Measurements from ENCODE around the gene HSDL1. TPM values are rescaled to one million over a fixed set of nuclear protein-coding genes. Genes with fewer than 3 reads are reported as not detected.
"Not testable (repeated sequence)": the region's sequence is repeated elsewhere in the genome, so short reads cannot be mapped to it uniquely, and the experiment has no call there.

The HSDL1 gene
- total RNA-seq, 4 donors from 2014 or later: 20.2 to 26.8 (median 22.6) TPM

GRCh38 chr16:84121007-84121406 is 24.0 kb downstream of the HSDL1 start:
- H3K36me3 ChIP-seq: peaks cover 0 to 20% of the 10 kb centered on the region in 2 donors
- H3K4me1 ChIP-seq: peaks cover 8 to 10% of the 10 kb centered on the region in 2 donors
- no peak overlapping the region for H3K4me3 ChIP-seq
- no peaks in the 10 kb centered on the region for H3K27me3 ChIP-seq
- intact Hi-C loops (cut with DNase I; ENCODE audit: low total_unique reads): no loop called here
- TF ChIP-seq POLR2A (IDR thresholded peaks at IDR 0.05): no peak
- no peak for TF ChIP-seq CTCF (IDR thresholded peaks at IDR 0.05 in 4 of 5, conservative IDR thresholded peaks at IDR 0.05 in 1 of 5)
- DNase-seq (no peak), ATAC-seq (no peak)
- no peak overlapping the region for H3K27ac ChIP-seq
- no peaks in the 10 kb centered on the region for H3K9me3 ChIP-seq
- in situ Hi-C loops (cut with MboI; ENCODE audit: low sequenced_read_pairs in 4 of 4): no loop called here

- peaks cover 0 to 20% of the 10 kb centered on the region in 2 donors for H3K36me3 ChIP-seq
- H3K4me1 ChIP-seq: peaks cover 16 to 17% of the 10 kb centered on the region in 2 donors
- no peaks in the 10 kb centered on the region for H3K9me3 ChIP-seq
- ATAC-seq (no peak), DNase-seq (no peak)
- in situ Hi-C loops (cut with MboI; ENCODE audit: low sequenced_read_pairs in 4 of 4) (no loop called here), intact Hi-C loops (cut with DNase I; ENCODE audit: low total_unique reads) (no loop called here)
- TF ChIP-seq CTCF (IDR thresholded peaks at IDR 0.05 in 4 of 5, conservative IDR thresholded peaks at IDR 0.05 in 1 of 5) (no peak), POLR2A (IDR thresholded peaks at IDR 0.05) (no peak)
- no peak overlapping the region for H3K4me3 ChIP-seq
- H3K27ac ChIP-seq: no peak overlapping the region
- H3K27me3 ChIP-seq: no peaks in the 10 kb centered on the region
Measured at GRCh38 chr16:84120023-84120422, 25.0 kb downstream of the HSDL1 start.

- H3K27ac ChIP-seq: no peak overlapping the region
- peaks cover 0 to 18% of the 10 kb centered on the region in 2 donors for H3K36me3 ChIP-seq
- no peaks in the 10 kb centered on the region for H3K9me3 ChIP-seq
- no peak overlapping the region for H3K4me3 ChIP-seq
- in situ Hi-C loops (cut with MboI; ENCODE audit: low sequenced_read_pairs in 4 of 4): no loop called here
- no peak for DNase-seq
- intact Hi-C loops (cut with DNase I; ENCODE audit: low total_unique reads): no loop called here
- H3K4me1 ChIP-seq: peaks cover 18 to 24% of the 10 kb centered on the region in 2 donors
- ATAC-seq: no peak
- H3K27me3 ChIP-seq: no peaks in the 10 kb centered on the region
- TF ChIP-seq POLR2A (IDR thresholded peaks at IDR 0.05): no peak
- no peak for TF ChIP-seq CTCF (IDR thresholded peaks at IDR 0.05 in 4 of 5, conservative IDR thresholded peaks at IDR 0.05 in 1 of 5)
Measured at GRCh38 chr16:84119368-84119767, 25.6 kb downstream of the HSDL1 start.

GRCh38 chr16:84118315-84118714 is 26.7 kb downstream of the HSDL1 start:
- ATAC-seq; in situ Hi-C loops (cut with MboI; ENCODE audit: low sequenced_read_pairs in 4 of 4); H3K27me3 ChIP-seq; H3K9me3 ChIP-seq; H3K4me3 ChIP-seq; DNase-seq; H3K27ac ChIP-seq; intact Hi-C loops (cut with DNase I; ENCODE audit: low total_unique reads): not testable (repeated sequence)
- H3K4me1 ChIP-seq: peaks cover 23 to 33% of the 10 kb centered on the region in 2 donors
- H3K36me3 ChIP-seq: peaks cover 0 to 13% of the 10 kb centered on the region in 2 donors

- in situ Hi-C loops (cut with MboI; ENCODE audit: low sequenced_read_pairs in 4 of 4) (no loop called here), intact Hi-C loops (cut with DNase I; ENCODE audit: low total_unique reads) (loop anchor here (1.0 to 2.0 kb wide), 3 partner anchors 19 to 291 kb away; partner anchors contain the start of genes DNAAF1 and HSDL1)
- no peaks in the 10 kb centered on the region for H3K27me3 ChIP-seq
- no peaks in the 10 kb centered on the region for H3K9me3 ChIP-seq
- H3K27ac ChIP-seq: peak overlapping the region; percentile 90 to 94 (median 92)
- H3K4me1 ChIP-seq: peaks cover 27 to 38% of the 10 kb centered on the region in 2 donors
- peak overlapping the region; percentile 90 to 99 (median 96) for H3K4me3 ChIP-seq
- peak; percentile 5 for ATAC-seq
- H3K36me3 ChIP-seq: peaks cover 0 to 4% of the 10 kb centered on the region in 2 donors
- DNase-seq: no peak
- TF ChIP-seq POLR2A (IDR thresholded peaks at IDR 0.05): no peak
- no peak for TF ChIP-seq CTCF (IDR thresholded peaks at IDR 0.05 in 4 of 5, conservative IDR thresholded peaks at IDR 0.05 in 1 of 5)
Measured at GRCh38 chr16:84117494-84117843, 27.5 kb downstream of the HSDL1 start.
